Stomach (tissue), 9 donors: ENCODE measurements around the gene IL1RAPL2. TPM values are rescaled to one million over a fixed set of nuclear protein-coding genes. Genes with fewer than 3 reads are reported as not detected.
A peak's percentile ranks its signal among the peaks of the same experiment; 100 is the strongest.
"Not testable (repeated sequence)": the region's sequence is repeated elsewhere in the genome, so short reads cannot be mapped to it uniquely, and the experiment has no call there.

ENCODE experiments used
- DNase-seq, 2 donors: peaks; one replicate each; pipeline versions ENCODE4 v3.0.0 to v3.0.0-alpha.2; 2013 to 2019
- H3K27ac ChIP-seq, 5 donors: fragments of 200-600 bp in 4 of 5; sonication (generic) in 4 of 5; one replicate each; pipeline ENCODE4 v1.5.1; 2013 to 2019; ENCODE audit warnings: mild to moderate bottlenecking in 1 of 5, moderate library complexity in 1 of 5
- H3K27me3 ChIP-seq, 3 donors: fragments of 200-600 bp; sonication (generic); one replicate each; pipeline ENCODE4 v1.5.1; 2017 to 2019; ENCODE audit warnings: mixed run types in 1 of 3
- H3K36me3 ChIP-seq, 4 donors: fragments of 200-600 bp; sonication (generic); 1 replicate in 3 of 4; 2 replicates in 1 of 4; pipeline ENCODE4 v1.5.1; 2016 to 2019
- H3K4me1 ChIP-seq, 4 donors: fragments of 200-600 bp; sonication (generic); one replicate each; pipeline ENCODE4 v1.5.1; 2016 to 2019
- H3K4me3 ChIP-seq, 4 donors: fragments of 200-600 bp; sonication (generic) in 3 of 4; one replicate each; pipeline ENCODE4 v1.5.1; 2016 to 2019; ENCODE audit warnings: mild to moderate bottlenecking in 1 of 4
- H3K9me3 ChIP-seq, 4 donors: fragments of 200-600 bp; sonication (generic); one replicate each; pipeline ENCODE4 v1.5.1; 2016 to 2019
- CTCF ChIP-seq, 7 experiments: fragments of 450-650 bp in 4 of 7; fragments of 200-600 bp in 3 of 7; sonication (generic) in 3 of 7; IDR thresholded peaks; one replicate each; pipeline ENCODE4 v1.5.1; 2016 to 2019; ENCODE audit warnings: antibody characterized with exemption in 7 of 7, control low read depth in 2 of 7, mild to moderate bottlenecking in 1 of 7
- EP300 ChIP-seq: sonication (generic); formaldehyde crosslinking; IDR thresholded peaks from one replicate; pipeline ENCODE4 v1.6.1; 2017; ENCODE audit warnings: antibody characterized with exemption
- POLR2A ChIP-seq, 4 donors: fragments of 450-650 bp; IDR thresholded peaks; one replicate each; pipeline ENCODE4 v1.6.1; 2016; ENCODE audit warnings: antibody characterized with exemption in 4 of 4, control low read depth in 2 of 4, mild to moderate bottlenecking in 1 of 4, moderate library complexity in 1 of 4
- POLR2AphosphoS5 ChIP-seq, 3 donors: sonication (generic); formaldehyde crosslinking; IDR thresholded peaks; one replicate each; pipeline ENCODE4 v1.6.1; 2016; ENCODE audit warnings: antibody characterized with exemption in 3 of 3
- WGBS, 5 donors: extraction: QIAGEN DNeasy Blood & Tissue Kit in 3 of 5; methylation state at CpG; one replicate each; pipeline versions ENCODE4 v1.1.5 to v1.1.7; 2013 to 2018; 5-methylcytosine and 5-hydroxymethylcytosine counted together
- intact Hi-C: fragments of 100-400 bp; cut with DNase I; formaldehyde crosslinking; loops from one replicate; pipeline ENCODE4 v1.15.1; 2023; ENCODE audit warnings: low total_unique reads
- polyA plus RNA-seq, 3 donors: library from polyadenylated mRNA; stranded (reverse); fragments of 200-250 nt; gene quantifications; one replicate each; pipeline ENCODE4 v1.2.3, GENCODE V29; 2013
- total RNA-seq, 5 donors: library from RNA; depleted of rRNA; stranded (reverse); fragments of >200 nt; gene quantifications; one replicate each; pipeline versions ENCODE4 v1.1.0 to v1.2.3, GENCODE V29; 2014 to 2016
- donor health status: healthy with polysubstance abuse.
- donor health status: Bipolar disorder and iron deficiency.
- donor health status: healthy.

Gene IL1RAPL2
- total and polyA plus RNA-seq, 8 donors: 1.1 TPM; not detected in 7

GRCh38 chrX:105006103-105006502 lies 440.1 kb downstream of the IL1RAPL2 start:
- 51 to 75% (median 64%) methylated on average over 3 of the region's 3 CpGs for WGBS, 5 donors
- no peak for TF ChIP-seq EP300
- TF ChIP-seq POLR2AphosphoS5 (IDR thresholded peaks at IDR 0.05): no peak
- no peak for TF ChIP-seq CTCF (IDR thresholded peaks at IDR 0.05)
- no peak for TF ChIP-seq POLR2A (IDR thresholded peaks at IDR 0.05)
- Histone ChIP-seq H3K27ac (no peak overlapping the region), H3K4me3 (no peak overlapping the region), H3K9me3 (no peaks in the 10 kb centered on the region), H3K27me3 (no peaks in the 10 kb centered on the region), H3K4me1 (no peaks in the 10 kb centered on the region), H3K36me3 (no peaks in the 10 kb centered on the region)
- intact Hi-C loops: no loop called here
- no peak for DNase-seq

- intact Hi-C loops: no loop called here
- no peaks in the 10 kb centered on the region for H3K36me3 ChIP-seq
- H3K4me3 ChIP-seq: no peak overlapping the region
- no peak overlapping the region for H3K27ac ChIP-seq
- H3K9me3 ChIP-seq: peaks cover 0 to 3% (median 0%) of the 10 kb centered on the region in 4 donors
- TF ChIP-seq POLR2AphosphoS5 (IDR thresholded peaks at IDR 0.05): no peak
- TF ChIP-seq POLR2A (IDR thresholded peaks at IDR 0.05): no peak
- no peak for TF ChIP-seq EP300
- TF ChIP-seq CTCF (IDR thresholded peaks at IDR 0.05): no peak
- no peaks in the 10 kb centered on the region for H3K4me1 ChIP-seq
- DNase-seq: no peak
- no peaks in the 10 kb centered on the region for H3K27me3 ChIP-seq
Measured at GRCh38 chrX:105006996-105007395, 441.0 kb downstream of the IL1RAPL2 start.

GRCh38 chrX:105013719-105014118 lies 447.7 kb downstream of the IL1RAPL2 start:
- DNase-seq: no peak
- Histone ChIP-seq H3K27me3 (no peaks in the 10 kb centered on the region), H3K36me3 (no peaks in the 10 kb centered on the region), H3K27ac (no peak overlapping the region), H3K9me3 (peaks cover 0 to 10% (median 0%) of the 10 kb centered on the region in 4 donors), H3K4me1 (no peaks in the 10 kb centered on the region), H3K4me3 (no peak overlapping the region)
- TF ChIP-seq POLR2A (IDR thresholded peaks at IDR 0.05): no peak
- TF ChIP-seq POLR2AphosphoS5 (IDR thresholded peaks at IDR 0.05): no peak
- no peak for TF ChIP-seq EP300
- intact Hi-C loops: no loop called here
- WGBS, 5 donors: 79 to 95% (median 86%) methylated on average over 2 of the region's 2 CpGs

- WGBS, 5 donors: 70 to 84% (median 78%) methylated on average over 2 of the region's 2 CpGs
- TF ChIP-seq POLR2A (IDR thresholded peaks at IDR 0.05) (no peak), CTCF (IDR thresholded peaks at IDR 0.05) (no peak), EP300 (no peak), POLR2AphosphoS5 (IDR thresholded peaks at IDR 0.05) (no peak)
- intact Hi-C loops: no loop called here
Measured at GRCh38 chrX:105017641-105018040, 451.6 kb downstream of the IL1RAPL2 start.

GRCh38 chrX:105018865-105019264 lies 452.9 kb downstream of the IL1RAPL2 start:
- Histone ChIP-seq H3K36me3 (no peaks in the 10 kb centered on the region), H3K4me1 (peaks cover 0 to 5% (median 0%) of the 10 kb centered on the region in 4 donors), H3K27ac (no peak overlapping the region), H3K27me3 (peaks cover 0 to 3% (median 0%) of the 10 kb centered on the region in 3 donors), H3K9me3 (peaks cover 0 to 7% (median 0%) of the 10 kb centered on the region in 4 donors), H3K4me3 (no peak overlapping the region)
- TF ChIP-seq POLR2A (IDR thresholded peaks at IDR 0.05): no peak
- TF ChIP-seq CTCF (IDR thresholded peaks at IDR 0.05): no peak
- TF ChIP-seq EP300: no peak
- TF ChIP-seq POLR2AphosphoS5 (IDR thresholded peaks at IDR 0.05): no peak
- 20 to 60% (median 30%) methylated on average over 1 of the region's 1 CpG for WGBS, 5 donors
- intact Hi-C loops: no loop called here
- DNase-seq: peak in 1 of 2 donors; percentile 1

More at GRCh38 chrX:105017641-105018040, 451.6 kb downstream of the IL1RAPL2 start:
- Histone ChIP-seq H3K27ac (no peak overlapping the region), H3K4me1 (peaks cover 0 to 5% (median 0%) of the 10 kb centered on the region in 4 donors), H3K27me3 (peaks cover 0 to 3% (median 0%) of the 10 kb centered on the region in 3 donors), H3K9me3 (peaks cover 0 to 7% (median 0%) of the 10 kb centered on the region in 4 donors), H3K36me3 (no peaks in the 10 kb centered on the region), H3K4me3 (no peak overlapping the region)
- DNase-seq: no peak

- H3K27ac ChIP-seq, H3K4me1 ChIP-seq, DNase-seq, H3K9me3 ChIP-seq, H3K36me3 ChIP-seq, intact Hi-C loops, H3K27me3 ChIP-seq, H3K4me3 ChIP-seq: not testable (repeated sequence)
- 62 to 77% (median 69%) methylated on average over 2 to 3 of the region's 3 CpGs for WGBS, 5 donors
Measured at GRCh38 chrX:105028962-105029361, 463.0 kb downstream of the IL1RAPL2 start.
